ENCODE measurements around the gene GRN. TPM values are rescaled to one million over a fixed set of nuclear protein-coding genes. Genes with fewer than 3 reads are reported as not detected.

Gene GRN
- total RNA-seq = 100 to 1,000 TPM in 1 of 5 experiments, 10 to 100 TPM in 4; 49.5 to 374 (median 52.2) TPM
- 10 to 100 TPM; 52.2 to 58.7 TPM for polyA plus RNA-seq
- total RNA-seq = 12.9 reads per million, percentile 41 among the genes with 10 or more reads in this experiment

DNA sequence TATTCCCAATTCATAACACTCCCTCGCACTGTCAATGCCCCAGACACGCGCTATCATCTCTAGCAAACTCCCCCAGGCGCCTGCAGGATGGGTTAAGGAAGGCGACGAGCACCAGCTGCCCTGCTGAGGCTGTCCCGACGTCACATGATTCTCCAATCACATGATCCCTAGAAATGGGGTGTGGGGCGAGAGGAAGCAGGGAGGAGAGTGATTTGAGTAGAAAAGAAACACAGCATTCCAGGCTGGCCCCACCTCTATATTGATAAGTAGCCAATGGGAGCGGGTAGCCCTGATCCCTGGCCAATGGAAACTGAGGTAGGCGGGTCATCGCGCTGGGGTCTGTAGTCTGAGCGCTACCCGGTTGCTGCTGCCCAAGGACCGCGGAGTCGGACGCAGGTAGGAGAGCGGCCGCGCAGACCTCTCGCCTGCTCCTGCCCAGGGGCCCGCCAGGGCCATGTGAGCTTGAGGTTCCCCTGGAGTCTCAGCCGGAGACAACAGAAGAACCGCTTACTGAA, at the start of gene GRN:
TSS of gene GRN (plus strand) at position 364 of the 515 bp plus-strand sequence. CDS start 3,863 bp downstream, outside the sequence.
- Histone ChIP-seq H3K9me3 (ENCODE audit: control insufficient read depth in 2 of 3, low read length in 3 of 3) (no peaks in the 10 kb centered on the region), H3K4me1 (ENCODE audit: control insufficient read depth in 2 of 2, insufficient read depth in 2 of 2, low read length in 2 of 2) (peaks cover 6% of the 10 kb centered on the region in 2 donors), H3K27ac (ENCODE audit: low read depth, low read length) (peak within 1 kb of the TSS; percentile 71), H3K4me3 (ENCODE audit: low read length) (peak within 1 kb of the TSS; percentile 88), H3K27me3 (ENCODE audit: control insufficient read depth in 2 of 2, insufficient read depth in 2 of 2, low read length in 2 of 2) (no peaks in the 10 kb centered on the region), H3K36me3 (ENCODE audit: control insufficient read depth in 2 of 3, insufficient read depth in 3 of 3, low read length in 3 of 3) (no peaks in the 10 kb centered on the region)
- H3K9me3 Mint-ChIP-seq = no peaks in the 10 kb centered on the region
- peak within 1 kb of the TSS; percentile 42 to 88 (median 79) for H3K27ac Mint-ChIP-seq
- ChIA-PET CTCF (interaction anchor here (0.7 to 2.8 kb wide), 10 partner anchors 12 to 222 kb away, joined by 3 to 29 read pairs (median 4); partner anchors contain the start of genes FAM171A2, HDAC5 and TMUB2), POLR2A (interaction anchor here (0.7 to 1.8 kb wide), 13 partner anchors 9 to 282 kb away, joined by 3 to 7 read pairs (median 3); partner anchors contain the start of genes GPATCH8 and SLC25A39)
- no peaks in the 10 kb centered on the region for H3K36me3 Mint-ChIP-seq
- DNase-seq (peak; percentile 67 to 85 (median 81)), ATAC-seq (peak; percentile 96)
- peak within 1 kb of the TSS; percentile 88 to 96 (median 93) for H3K4me3 Mint-ChIP-seq
- H3K27me3 Mint-ChIP-seq = peaks cover 0 to 21% (median 7%) of the 10 kb centered on the region in 5 donors
- H3K4me1 Mint-ChIP-seq = peaks cover 8 to 28% (median 19%) of the 10 kb centered on the region in 7 donors
- intact Hi-C loops (cut with micrococcal nuclease) = loop anchor here (1.0 to 5.0 kb wide), 11 partner anchors 14 to 273 kb away; partner anchors contain the start of genes FAM171A2 (in 1 of the 2), G6PC3 (in 1 of the 2), HDAC5 (in 1 of the 2) and HROB (in 1 of the 2)

DNA sequence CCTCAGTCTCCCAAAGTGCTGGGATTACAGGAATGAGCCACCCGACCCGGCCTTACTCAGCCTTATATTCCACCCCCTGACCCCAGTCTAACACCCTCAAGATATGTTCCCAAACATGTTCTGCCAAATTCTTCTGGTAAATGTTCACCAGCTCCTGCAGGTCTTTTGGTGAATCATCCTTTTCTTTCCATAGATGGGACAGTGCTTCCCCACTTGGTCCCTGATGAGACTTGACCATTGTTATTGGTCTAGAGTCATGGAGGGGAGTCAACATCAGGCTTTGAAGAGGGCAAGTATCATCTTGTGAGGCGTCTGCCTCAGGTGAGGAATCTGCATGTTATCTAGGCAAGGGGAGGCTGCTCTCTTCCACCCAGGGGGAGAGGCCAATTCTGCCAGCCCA, 47.1 kb upstream of the GRN start:
- no peaks in the 10 kb centered on the region for H3K4me1 ChIP-seq (ENCODE audit: control insufficient read depth in 2 of 2, insufficient read depth in 2 of 2, low read length in 2 of 2)
- Mint-ChIP-seq H3K4me1 (peaks cover 0 to 3% (median 0%) of the 10 kb centered on the region in 7 donors), H3K36me3 (no peaks in the 10 kb centered on the region), H3K27me3 (peaks cover 0 to 15% (median 6%) of the 10 kb centered on the region in 5 donors), H3K9me3 (no peaks in the 10 kb centered on the region), H3K27ac (peak overlapping the region in 2 of 9 donors; percentile 25 to 59), H3K4me3 (no peak overlapping the region)
- no peak for ATAC-seq
- no peaks in the 10 kb centered on the region for H3K27me3 ChIP-seq (ENCODE audit: control insufficient read depth in 2 of 2, insufficient read depth in 2 of 2, low read length in 2 of 2)
- DNase-seq = no peak
- no peak overlapping the region for H3K4me3 ChIP-seq (ENCODE audit: low read length)
- intact Hi-C loops (cut with micrococcal nuclease) = no loop called here
- no peaks in the 10 kb centered on the region for H3K9me3 ChIP-seq (ENCODE audit: control insufficient read depth in 2 of 3, low read length in 3 of 3)
- ChIA-PET CTCF (no interaction called here), POLR2A (no interaction called here)
- H3K36me3 ChIP-seq (ENCODE audit: control insufficient read depth in 2 of 3, insufficient read depth in 3 of 3, low read length in 3 of 3) = no peaks in the 10 kb centered on the region
- H3K27ac ChIP-seq (ENCODE audit: low read depth, low read length) = no peak overlapping the region

GRCh38 chr17:44304651-44305050, 40.5 kb upstream of the GRN start:
- ChIA-PET CTCF (interaction anchor here (0.6 to 0.7 kb wide), 3 partner anchors 25 to 94 kb away, joined by 3 to 4 read pairs (median 3); no protein-coding TSS in a partner anchor), POLR2A (interaction anchor here (1.3 kb wide), 1 partner anchor 10 kb away, joined by 3 read pairs; no protein-coding TSS in a partner anchor)
- Mint-ChIP-seq H3K4me3 (no peak overlapping the region), H3K27me3 (peaks cover 21 to 46% (median 32%) of the 10 kb centered on the region in 5 donors), H3K4me1 (peaks cover 9 to 20% (median 11%) of the 10 kb centered on the region in 7 donors), H3K27ac (peak overlapping the region in 1 of 9 donors; percentile 51), H3K36me3 (peaks cover 0 to 5% (median 0%) of the 10 kb centered on the region in 5 donors), H3K9me3 (peaks cover 0 to 2% (median 0%) of the 10 kb centered on the region in 11 donors)
- DNase-seq = no peak
- Histone ChIP-seq H3K27ac (ENCODE audit: low read depth, low read length) (no peak overlapping the region), H3K4me1 (ENCODE audit: control insufficient read depth in 2 of 2, insufficient read depth in 2 of 2, low read length in 2 of 2) (peaks cover 0 to 5% of the 10 kb centered on the region in 2 donors), H3K36me3 (ENCODE audit: control insufficient read depth in 2 of 3, insufficient read depth in 3 of 3, low read length in 3 of 3) (no peaks in the 10 kb centered on the region), H3K4me3 (ENCODE audit: low read length) (no peak overlapping the region), H3K9me3 (ENCODE audit: control insufficient read depth in 2 of 3, low read length in 3 of 3) (no peaks in the 10 kb centered on the region), H3K27me3 (ENCODE audit: control insufficient read depth in 2 of 2, insufficient read depth in 2 of 2, low read length in 2 of 2) (no peaks in the 10 kb centered on the region)
- ATAC-seq = no peak
- intact Hi-C loops (cut with micrococcal nuclease) = no loop called here

DNA sequence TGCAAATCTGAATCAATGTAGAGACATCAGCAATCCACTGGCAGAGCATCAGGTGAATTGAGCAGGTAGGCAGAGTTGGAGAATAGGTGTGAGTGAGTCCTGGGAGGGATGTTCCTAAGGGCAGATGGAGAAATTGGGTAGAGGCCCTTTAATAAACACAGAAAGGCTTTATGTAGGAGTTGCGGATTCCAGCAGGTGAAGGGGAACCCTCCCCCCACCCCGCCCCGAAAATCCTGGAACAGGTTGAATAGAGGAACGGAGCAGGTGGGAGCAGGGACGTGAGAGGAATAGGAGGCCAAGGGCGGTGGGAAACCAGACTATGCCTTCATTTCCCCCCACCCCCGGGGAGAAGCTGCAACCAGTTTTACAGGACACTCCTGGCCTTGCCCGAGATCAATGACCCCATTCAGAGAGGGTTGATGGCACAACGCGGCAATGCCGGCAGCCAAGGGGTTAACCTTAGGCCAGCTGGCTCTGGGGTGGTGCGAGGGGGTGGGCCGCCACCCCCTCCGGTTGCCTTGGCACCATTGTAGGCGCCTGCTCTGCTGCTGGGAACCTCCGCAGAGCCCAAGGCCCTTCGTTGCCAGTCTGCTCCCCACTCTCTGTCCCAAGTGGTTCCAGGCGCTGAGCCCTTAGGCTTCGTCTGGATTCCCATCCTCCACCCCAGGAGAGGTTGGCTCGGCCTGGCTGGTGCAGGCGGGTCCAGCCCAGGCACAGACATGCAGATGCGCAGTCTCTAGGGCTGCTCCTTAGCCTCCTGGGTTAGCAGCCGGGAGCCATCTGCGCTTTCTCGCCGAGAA, 37.5 kb upstream of the GRN start:
- H3K4me1 Mint-ChIP-seq = peaks cover 14 to 27% (median 15%) of the 10 kb centered on the region in 7 donors
- intact Hi-C loops (cut with micrococcal nuclease) = loop anchor here (1.0 to 2.0 kb wide), 4 partner anchors 17 to 86 kb away; partner anchors contain the start of gene SLC25A39 (in 1 of the 2)
- peak overlapping the region; percentile 25 to 84 (median 56) for H3K4me3 Mint-ChIP-seq
- peaks cover 0 to 5% of the 10 kb centered on the region in 2 donors for H3K4me1 ChIP-seq (ENCODE audit: control insufficient read depth in 2 of 2, insufficient read depth in 2 of 2, low read length in 2 of 2)
- H3K27ac ChIP-seq (ENCODE audit: low read depth, low read length) = no peak overlapping the region
- peak overlapping the region in 2 of 9 donors; percentile 13 to 75 for H3K27ac Mint-ChIP-seq
- peaks cover 0 to 2% (median 0%) of the 10 kb centered on the region in 11 donors for H3K9me3 Mint-ChIP-seq
- no peaks in the 10 kb centered on the region for H3K27me3 ChIP-seq (ENCODE audit: control insufficient read depth in 2 of 2, insufficient read depth in 2 of 2, low read length in 2 of 2)
- H3K36me3 ChIP-seq (ENCODE audit: control insufficient read depth in 2 of 3, insufficient read depth in 3 of 3, low read length in 3 of 3) = no peaks in the 10 kb centered on the region
- peaks cover 27 to 52% (median 32%) of the 10 kb centered on the region in 5 donors for H3K27me3 Mint-ChIP-seq
- H3K9me3 ChIP-seq (ENCODE audit: control insufficient read depth in 2 of 3, low read length in 3 of 3) = no peaks in the 10 kb centered on the region
- no peak overlapping the region for H3K4me3 ChIP-seq (ENCODE audit: low read length)
- POLR2A ChIA-PET = interaction anchor here (1.8 to 3.4 kb wide), 2 partner anchors 86 to 121 kb away, joined by 10 to 23 read pairs; partner anchors contain the start of genes TMUB2 and UBTF
- DNase-seq (peak in 1 of 9 donors; percentile 22), ATAC-seq (peak; percentile 12)
- peaks cover 0 to 5% (median 0%) of the 10 kb centered on the region in 5 donors for H3K36me3 Mint-ChIP-seq
- CTCF ChIA-PET = no interaction called here

- intact Hi-C loops (cut with micrococcal nuclease) = loop anchor here (1.0 to 2.0 kb wide), 4 partner anchors 16 to 87 kb away; partner anchors contain the start of gene SLC25A39 (in 1 of the 2)
- no peaks in the 10 kb centered on the region for H3K27me3 ChIP-seq (ENCODE audit: control insufficient read depth in 2 of 2, insufficient read depth in 2 of 2, low read length in 2 of 2)
- ATAC-seq (peak; percentile 99), DNase-seq (peak; percentile 75 to 90 (median 85))
- H3K9me3 ChIP-seq (ENCODE audit: control insufficient read depth in 2 of 3, low read length in 3 of 3) = no peaks in the 10 kb centered on the region
- no peaks in the 10 kb centered on the region for H3K36me3 ChIP-seq (ENCODE audit: control insufficient read depth in 2 of 3, insufficient read depth in 3 of 3, low read length in 3 of 3)
- H3K4me3 ChIP-seq (ENCODE audit: low read length) = no peak within 1 kb of the TSS
- H3K27ac Mint-ChIP-seq = peak within 1 kb of the TSS in 3 of 9 donors; percentile 13 to 75 (median 71)
- peaks cover 0 to 5% of the 10 kb centered on the region in 2 donors for H3K4me1 ChIP-seq (ENCODE audit: control insufficient read depth in 2 of 2, insufficient read depth in 2 of 2, low read length in 2 of 2)
- H3K27ac ChIP-seq (ENCODE audit: low read depth, low read length) = no peak within 1 kb of the TSS
- H3K27me3 Mint-ChIP-seq = peaks cover 28 to 57% (median 32%) of the 10 kb centered on the region in 5 donors
- H3K4me1 Mint-ChIP-seq = peaks cover 14 to 27% (median 15%) of the 10 kb centered on the region in 7 donors
- POLR2A ChIA-PET = interaction anchor here (0.5 to 3.4 kb wide), 5 partner anchors 8 to 161 kb away, joined by 3 to 23 read pairs (median 5); partner anchors contain the start of genes TMUB2 and UBTF
- H3K9me3 Mint-ChIP-seq = peaks cover 0 to 2% (median 0%) of the 10 kb centered on the region in 11 donors
- CTCF ChIA-PET = no interaction called here
- H3K36me3 Mint-ChIP-seq = peaks cover 0 to 5% (median 0%) of the 10 kb centered on the region in 5 donors
- H3K4me3 Mint-ChIP-seq = peak within 1 kb of the TSS; percentile 42 to 84 (median 63)
These were observed 36.7 kb upstream of the GRN start, which contains the start of gene RUNDC3A for GRCh38 chr17:44308320-44308818. Gene RUNDC3A, plus strand, starts transcription at chr17:44308601. Its CDS starts 232 bp downstream, at chr17:44308833.

All from naive thymus-derived CD4-positive, alpha-beta T cell (primary cell).